Measurements from ENCODE around the gene IVD. TPM values are rescaled to one million over a fixed set of nuclear protein-coding genes. Genes with fewer than 3 reads are reported as not detected.

The IVD gene
- total and polyA plus RNA-seq, 4 donors: 40.3 to 156 (median 94.4) TPM

DNA sequence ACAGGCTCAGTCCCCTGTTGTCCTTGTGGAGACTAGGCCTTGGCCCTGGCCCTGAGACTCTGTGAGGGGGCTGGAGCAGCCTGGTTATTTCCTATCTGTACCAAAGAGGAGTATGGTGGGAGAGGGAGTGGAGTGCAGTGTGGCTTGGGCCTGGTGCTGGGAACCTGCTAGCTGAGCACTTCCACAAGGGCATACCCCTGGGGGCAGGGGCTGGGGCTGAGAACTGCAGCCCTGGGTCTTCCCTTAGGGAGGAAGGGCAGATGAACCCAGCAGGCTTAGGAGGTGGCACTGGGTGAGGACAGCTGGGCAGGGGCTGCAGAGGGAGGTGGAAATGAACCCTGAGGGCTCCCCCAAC lies 61.6 kb downstream of the IVD start:
- DNase-seq (ENCODE audit: low spot score): no peak
- TF ChIP-seq NR2F2 (IDR thresholded peaks at IDR 0.05) (no peak), RAD21 (IDR thresholded peaks at IDR 0.05) (no peak), TAF1 (conservative IDR thresholded peaks at IDR 0.05) (no peak), SP1 (IDR thresholded peaks at IDR 0.05) (no peak), EGR1 (IDR thresholded peaks at IDR 0.05; ENCODE audit: low read depth in 2 of 2) (no peak), YY1 (IDR thresholded peaks at IDR 0.05) (no peak), HNF4G (IDR thresholded peaks at IDR 0.05) (no peak), HNF4A (conservative IDR thresholded peaks at IDR 0.05) (no peak), GABPA (IDR thresholded peaks at IDR 0.05 in 1 of 2, conservative IDR thresholded peaks at IDR 0.05 in 1 of 2) (no peak), FOXA1 (IDR thresholded peaks at IDR 0.05) (no peak), RXRA (IDR thresholded peaks at IDR 0.05) (no peak), FOXA2 (IDR thresholded peaks at IDR 0.05) (no peak), JUND (IDR thresholded peaks at IDR 0.05) (no peak)
- TF ChIP-seq, protein P1, sequence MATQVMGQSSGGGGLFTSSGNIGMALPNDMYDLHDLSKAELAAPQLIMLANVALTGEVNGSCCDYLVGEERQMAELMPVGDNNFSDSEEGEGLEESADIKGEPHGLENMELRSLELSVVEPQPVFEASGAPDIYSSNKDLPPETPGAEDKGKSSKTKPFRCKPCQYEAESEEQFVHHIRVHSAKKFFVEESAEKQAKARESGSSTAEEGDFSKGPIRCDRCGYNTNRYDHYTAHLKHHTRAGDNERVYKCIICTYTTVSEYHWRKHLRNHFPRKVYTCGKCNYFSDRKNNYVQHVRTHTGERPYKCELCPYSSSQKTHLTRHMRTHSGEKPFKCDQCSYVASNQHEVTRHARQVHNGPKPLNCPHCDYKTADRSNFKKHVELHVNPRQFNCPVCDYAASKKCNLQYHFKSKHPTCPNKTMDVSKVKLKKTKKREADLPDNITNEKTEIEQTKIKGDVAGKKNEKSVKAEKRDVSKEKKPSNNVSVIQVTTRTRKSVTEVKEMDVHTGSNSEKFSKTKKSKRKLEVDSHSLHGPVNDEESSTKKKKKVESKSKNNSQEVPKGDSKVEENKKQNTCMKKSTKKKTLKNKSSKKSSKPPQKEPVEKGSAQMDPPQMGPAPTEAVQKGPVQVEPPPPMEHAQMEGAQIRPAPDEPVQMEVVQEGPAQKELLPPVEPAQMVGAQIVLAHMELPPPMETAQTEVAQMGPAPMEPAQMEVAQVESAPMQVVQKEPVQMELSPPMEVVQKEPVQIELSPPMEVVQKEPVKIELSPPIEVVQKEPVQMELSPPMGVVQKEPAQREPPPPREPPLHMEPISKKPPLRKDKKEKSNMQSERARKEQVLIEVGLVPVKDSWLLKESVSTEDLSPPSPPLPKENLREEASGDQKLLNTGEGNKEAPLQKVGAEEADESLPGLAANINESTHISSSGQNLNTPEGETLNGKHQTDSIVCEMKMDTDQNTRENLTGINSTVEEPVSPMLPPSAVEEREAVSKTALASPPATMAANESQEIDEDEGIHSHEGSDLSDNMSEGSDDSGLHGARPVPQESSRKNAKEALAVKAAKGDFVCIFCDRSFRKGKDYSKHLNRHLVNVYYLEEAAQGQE (IDR thresholded peaks at IDR 0.05): no peak
- TF ChIP-seq, protein P2, sequence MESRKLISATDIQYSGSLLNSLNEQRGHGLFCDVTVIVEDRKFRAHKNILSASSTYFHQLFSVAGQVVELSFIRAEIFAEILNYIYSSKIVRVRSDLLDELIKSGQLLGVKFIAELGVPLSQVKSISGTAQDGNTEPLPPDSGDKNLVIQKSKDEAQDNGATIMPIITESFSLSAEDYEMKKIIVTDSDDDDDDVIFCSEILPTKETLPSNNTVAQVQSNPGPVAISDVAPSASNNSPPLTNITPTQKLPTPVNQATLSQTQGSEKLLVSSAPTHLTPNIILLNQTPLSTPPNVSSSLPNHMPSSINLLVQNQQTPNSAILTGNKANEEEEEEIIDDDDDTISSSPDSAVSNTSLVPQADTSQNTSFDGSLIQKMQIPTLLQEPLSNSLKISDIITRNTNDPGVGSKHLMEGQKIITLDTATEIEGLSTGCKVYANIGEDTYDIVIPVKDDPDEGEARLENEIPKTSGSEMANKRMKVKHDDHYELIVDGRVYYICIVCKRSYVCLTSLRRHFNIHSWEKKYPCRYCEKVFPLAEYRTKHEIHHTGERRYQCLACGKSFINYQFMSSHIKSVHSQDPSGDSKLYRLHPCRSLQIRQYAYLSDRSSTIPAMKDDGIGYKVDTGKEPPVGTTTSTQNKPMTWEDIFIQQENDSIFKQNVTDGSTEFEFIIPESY (IDR thresholded peaks at IDR 0.05): no peak
- TF ChIP-seq, protein P3, sequence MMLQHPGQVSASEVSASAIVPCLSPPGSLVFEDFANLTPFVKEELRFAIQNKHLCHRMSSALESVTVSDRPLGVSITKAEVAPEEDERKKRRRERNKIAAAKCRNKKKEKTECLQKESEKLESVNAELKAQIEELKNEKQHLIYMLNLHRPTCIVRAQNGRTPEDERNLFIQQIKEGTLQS (IDR thresholded peaks at IDR 0.05): no peak
- TF ChIP-seq, protein P4, sequence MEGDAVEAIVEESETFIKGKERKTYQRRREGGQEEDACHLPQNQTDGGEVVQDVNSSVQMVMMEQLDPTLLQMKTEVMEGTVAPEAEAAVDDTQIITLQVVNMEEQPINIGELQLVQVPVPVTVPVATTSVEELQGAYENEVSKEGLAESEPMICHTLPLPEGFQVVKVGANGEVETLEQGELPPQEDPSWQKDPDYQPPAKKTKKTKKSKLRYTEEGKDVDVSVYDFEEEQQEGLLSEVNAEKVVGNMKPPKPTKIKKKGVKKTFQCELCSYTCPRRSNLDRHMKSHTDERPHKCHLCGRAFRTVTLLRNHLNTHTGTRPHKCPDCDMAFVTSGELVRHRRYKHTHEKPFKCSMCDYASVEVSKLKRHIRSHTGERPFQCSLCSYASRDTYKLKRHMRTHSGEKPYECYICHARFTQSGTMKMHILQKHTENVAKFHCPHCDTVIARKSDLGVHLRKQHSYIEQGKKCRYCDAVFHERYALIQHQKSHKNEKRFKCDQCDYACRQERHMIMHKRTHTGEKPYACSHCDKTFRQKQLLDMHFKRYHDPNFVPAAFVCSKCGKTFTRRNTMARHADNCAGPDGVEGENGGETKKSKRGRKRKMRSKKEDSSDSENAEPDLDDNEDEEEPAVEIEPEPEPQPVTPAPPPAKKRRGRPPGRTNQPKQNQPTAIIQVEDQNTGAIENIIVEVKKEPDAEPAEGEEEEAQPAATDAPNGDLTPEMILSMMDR (IDR thresholded peaks at IDR 0.05; ENCODE audit: low read depth, low read length, missing input control): no peak
- TF ChIP-seq, protein P5, sequence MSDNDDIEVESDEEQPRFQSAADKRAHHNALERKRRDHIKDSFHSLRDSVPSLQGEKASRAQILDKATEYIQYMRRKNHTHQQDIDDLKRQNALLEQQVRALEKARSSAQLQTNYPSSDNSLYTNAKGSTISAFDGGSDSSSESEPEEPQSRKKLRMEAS (IDR thresholded peaks at IDR 0.05): no peak
- peaks cover 3 to 18% (median 11%) of the 10 kb centered on the region in 4 donors for H3K4me1 ChIP-seq (ENCODE audit: control insufficient read depth in 4 of 4, insufficient read depth in 4 of 4, low read length in 3 of 4)
- H3K27me3 ChIP-seq (ENCODE audit: control insufficient read depth in 4 of 4, insufficient read depth in 4 of 4, low read length in 3 of 4): no peaks in the 10 kb centered on the region
- H3K9me3 ChIP-seq (ENCODE audit: control insufficient read depth in 4 of 4, low read length in 3 of 4): no peaks in the 10 kb centered on the region
- H3K4me3 ChIP-seq (ENCODE audit: low read depth in 1 of 3, low read length in 3 of 3): no peak overlapping the region
- peaks cover 0 to 33% (median 10%) of the 10 kb centered on the region in 4 donors for H3K36me3 ChIP-seq (ENCODE audit: control insufficient read depth in 4 of 4, insufficient read depth in 3 of 4, low read depth in 1 of 4, low read length in 3 of 4)
- H3K9ac ChIP-seq (ENCODE audit: low read depth in 1 of 2, low read length in 2 of 2): no peak overlapping the region
- H3K27ac ChIP-seq (ENCODE audit: low read depth in 1 of 2, low read length in 2 of 2): no peak overlapping the region

All from liver (tissue), 9 donors.